Tibial artery (tissue), 4 donors: ENCODE data around the gene HGFAC.
A peak's percentile ranks its signal among the peaks of the same experiment; 100 is the strongest.

Experiments
- DNase-seq, 2 donors: peaks; one replicate each; pipeline ENCODE4 v3.0.0-alpha.2; 2019
- H3K27ac ChIP-seq, 2 donors: fragments of 200-600 bp; sonication (generic) in 1 of 2; 1 replicate in 1 of 2; 2 replicates in 1 of 2; pipeline ENCODE4 v1.5.1; 2018 to 2019; ENCODE audit warnings: mild to moderate bottlenecking in 1 of 2
- H3K27me3 ChIP-seq, 2 donors: fragments of 200-600 bp; sonication (generic) in 1 of 2; one replicate each; pipeline versions ENCODE4 v1.5.1 to v1.6.0; 2016 to 2019
- H3K36me3 ChIP-seq, 3 donors: fragments of 200-600 bp; sonication (generic) in 2 of 3; one replicate each; pipeline ENCODE4 v1.5.1; 2016 to 2019; ENCODE audit warnings: mild to moderate bottlenecking in 2 of 3
- H3K4me1 ChIP-seq, 4 donors: fragments of 200-600 bp; sonication (generic) in 2 of 4; 1 replicate in 3 of 4; 2 replicates in 1 of 4; pipeline ENCODE4 v1.5.1; 2016 to 2019
- H3K4me3 ChIP-seq, 2 donors: fragments of 200-600 bp; sonication (generic) in 1 of 2; 1 replicate in 1 of 2; 2 replicates in 1 of 2; pipeline ENCODE4 v1.5.1; 2018 to 2019; ENCODE audit warnings: mild to moderate bottlenecking in 2 of 2
- H3K9me3 ChIP-seq, 3 donors: fragments of 200-600 bp; sonication (generic) in 1 of 3; one replicate each; pipeline ENCODE4 v1.5.1; 2016 to 2019
- intact Hi-C: fragments of 100-400 bp; cut with DNase I; formaldehyde crosslinking; loops from one replicate; pipeline ENCODE4 v1.15.0; 2023; ENCODE audit warnings: low total_unique reads
- TF ChIP-seq, protein P1 (sequence below), 2 experiments: fragments of 200-600 bp in 1 of 2; fragments of 450-650 bp in 1 of 2; IDR thresholded peaks; one replicate each; pipeline ENCODE4 v1.5.1; 2017 to 2019; ENCODE audit warnings: antibody characterized with exemption in 2 of 2, mild to moderate bottlenecking in 1 of 2, moderate library complexity in 1 of 2

Gene HGFAC

DNA sequence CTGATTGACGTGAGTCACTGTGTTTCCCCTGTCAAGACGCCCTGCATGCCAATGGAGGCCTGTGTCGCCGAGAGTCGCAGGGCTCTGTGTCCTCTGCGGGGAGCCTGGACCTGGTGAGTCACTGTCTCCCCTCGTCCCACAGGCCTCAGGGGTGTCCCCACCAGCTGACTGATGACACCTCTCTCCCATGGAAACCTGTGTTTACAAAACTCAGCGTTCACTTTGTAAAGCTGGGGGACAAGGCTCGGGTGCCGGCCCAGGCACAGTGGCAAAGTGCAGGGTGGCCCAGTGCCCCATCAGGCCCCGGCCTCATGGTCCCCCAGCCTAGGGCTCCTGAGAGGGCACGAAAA is 21.2 kb upstream of the HGFAC start:
- TF ChIP-seq, protein P1, sequence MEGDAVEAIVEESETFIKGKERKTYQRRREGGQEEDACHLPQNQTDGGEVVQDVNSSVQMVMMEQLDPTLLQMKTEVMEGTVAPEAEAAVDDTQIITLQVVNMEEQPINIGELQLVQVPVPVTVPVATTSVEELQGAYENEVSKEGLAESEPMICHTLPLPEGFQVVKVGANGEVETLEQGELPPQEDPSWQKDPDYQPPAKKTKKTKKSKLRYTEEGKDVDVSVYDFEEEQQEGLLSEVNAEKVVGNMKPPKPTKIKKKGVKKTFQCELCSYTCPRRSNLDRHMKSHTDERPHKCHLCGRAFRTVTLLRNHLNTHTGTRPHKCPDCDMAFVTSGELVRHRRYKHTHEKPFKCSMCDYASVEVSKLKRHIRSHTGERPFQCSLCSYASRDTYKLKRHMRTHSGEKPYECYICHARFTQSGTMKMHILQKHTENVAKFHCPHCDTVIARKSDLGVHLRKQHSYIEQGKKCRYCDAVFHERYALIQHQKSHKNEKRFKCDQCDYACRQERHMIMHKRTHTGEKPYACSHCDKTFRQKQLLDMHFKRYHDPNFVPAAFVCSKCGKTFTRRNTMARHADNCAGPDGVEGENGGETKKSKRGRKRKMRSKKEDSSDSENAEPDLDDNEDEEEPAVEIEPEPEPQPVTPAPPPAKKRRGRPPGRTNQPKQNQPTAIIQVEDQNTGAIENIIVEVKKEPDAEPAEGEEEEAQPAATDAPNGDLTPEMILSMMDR (IDR thresholded peaks at IDR 0.05), result no peak
- Histone ChIP-seq H3K27me3 (no peaks in the 10 kb centered on the region), H3K36me3 (peaks cover 19 to 87% (median 46%) of the 10 kb centered on the region in 3 donors), H3K4me1 (no peaks in the 10 kb centered on the region), H3K4me3 (no peak overlapping the region), H3K9me3 (no peaks in the 10 kb centered on the region), H3K27ac (no peak overlapping the region)
- intact Hi-C loops, result loop anchor here (10.0 kb wide), 1 partner anchor 56 kb away; no protein-coding TSS in a partner anchor
- DNase-seq, result peak in 1 of 2 donors; percentile 48

DNA sequence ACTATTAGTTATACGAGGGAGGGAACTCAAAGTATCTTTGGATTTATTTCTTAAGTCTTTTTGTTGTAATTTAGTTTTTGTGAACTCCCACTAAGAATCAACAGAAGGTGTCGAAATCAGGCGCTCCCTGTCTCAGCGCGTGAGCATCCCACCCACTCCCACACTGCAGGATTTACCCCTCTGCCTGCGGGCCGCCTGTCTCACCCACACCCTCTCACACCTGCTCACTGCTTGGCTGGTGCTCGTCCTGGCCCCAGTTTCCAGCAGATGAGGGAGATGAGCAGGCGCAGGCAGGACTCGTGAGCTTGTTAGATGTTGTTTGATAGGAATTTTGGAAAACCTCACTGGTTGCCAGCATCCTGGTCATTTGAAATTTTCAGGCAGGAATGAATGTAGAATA is 20.8 kb upstream of the HGFAC start:
- no peak overlapping the region for H3K27ac ChIP-seq
- intact Hi-C loops, result loop anchor here (10.0 kb wide), 1 partner anchor 56 kb away; no protein-coding TSS in a partner anchor
- H3K9me3 ChIP-seq, result no peaks in the 10 kb centered on the region
- H3K36me3 ChIP-seq, result peaks cover 19 to 83% (median 46%) of the 10 kb centered on the region in 3 donors
- no peak overlapping the region for H3K4me3 ChIP-seq
- no peaks in the 10 kb centered on the region for H3K4me1 ChIP-seq
- TF ChIP-seq, protein P1 (IDR thresholded peaks at IDR 0.05), result no peak
- no peaks in the 10 kb centered on the region for H3K27me3 ChIP-seq
- no peak for DNase-seq

DNA sequence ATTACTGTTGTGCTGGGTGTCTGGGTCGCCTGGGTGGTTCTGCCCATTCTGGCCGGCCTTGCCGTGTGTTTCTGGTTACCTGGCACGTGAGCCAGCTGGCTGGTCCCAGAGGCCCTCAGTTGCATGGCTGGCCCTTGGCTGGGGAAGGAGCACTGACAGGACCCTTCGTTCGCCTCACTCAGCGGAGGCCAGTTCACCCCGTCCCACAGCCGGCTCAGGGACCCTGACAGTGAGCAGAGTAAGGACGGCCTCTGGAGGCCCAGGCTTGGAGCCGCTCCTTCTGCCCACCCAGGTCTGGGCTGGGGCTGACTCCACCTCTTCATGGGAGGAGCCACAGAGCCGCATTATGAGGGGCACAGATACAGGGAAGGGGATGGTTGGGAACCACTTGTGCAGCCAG is 20.3 kb upstream of the HGFAC start:
- DNase-seq, result no peak
- Histone ChIP-seq H3K4me3 (no peak overlapping the region), H3K27me3 (no peaks in the 10 kb centered on the region), H3K27ac (no peak overlapping the region), H3K9me3 (no peaks in the 10 kb centered on the region), H3K4me1 (no peaks in the 10 kb centered on the region), H3K36me3 (peaks cover 19 to 81% (median 49%) of the 10 kb centered on the region in 3 donors)
- TF ChIP-seq, protein P1 (IDR thresholded peaks at IDR 0.05), result no peak
- intact Hi-C loops, result loop anchor here (10.0 kb wide), 1 partner anchor 57 kb away; no protein-coding TSS in a partner anchor

DNA sequence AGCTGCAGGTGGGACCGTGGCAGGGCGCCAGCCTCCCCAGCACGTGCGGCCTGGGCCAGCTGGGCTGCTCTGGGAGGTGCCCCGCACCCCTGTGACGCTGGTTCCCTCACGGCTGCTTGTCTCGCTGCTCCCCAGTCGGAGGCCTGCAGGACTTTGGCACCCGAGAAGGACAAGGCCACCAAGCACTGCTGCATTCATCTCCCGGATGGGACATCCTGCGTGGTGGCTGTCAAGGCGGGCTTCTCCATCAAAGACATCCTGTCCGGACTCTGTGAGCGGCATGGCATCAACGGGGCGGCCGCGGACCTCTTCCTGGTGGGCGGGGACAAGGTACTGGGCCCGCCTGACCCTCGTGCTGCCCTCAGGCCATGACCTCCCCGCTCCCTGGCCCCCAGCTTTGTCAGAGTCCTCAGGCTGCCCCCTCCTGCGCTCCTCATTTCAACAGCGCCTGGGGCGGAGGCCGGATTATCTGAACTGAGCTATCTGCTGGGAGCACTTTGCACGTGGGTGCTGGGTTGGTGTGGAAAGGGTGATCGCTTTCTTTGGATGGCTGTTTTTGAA is 19.4 kb upstream of the HGFAC start:
- Histone ChIP-seq H3K27me3 (no peaks in the 10 kb centered on the region), H3K36me3 (peaks cover 13 to 81% (median 48%) of the 10 kb centered on the region in 3 donors), H3K9me3 (no peaks in the 10 kb centered on the region), H3K4me1 (no peaks in the 10 kb centered on the region), H3K4me3 (no peak overlapping the region), H3K27ac (no peak overlapping the region)
- no peak for DNase-seq
- TF ChIP-seq, protein P1 (IDR thresholded peaks at IDR 0.05), result no peak
- intact Hi-C loops, result loop anchor here (10.0 kb wide), 1 partner anchor 58 kb away; no protein-coding TSS in a partner anchor

DNA sequence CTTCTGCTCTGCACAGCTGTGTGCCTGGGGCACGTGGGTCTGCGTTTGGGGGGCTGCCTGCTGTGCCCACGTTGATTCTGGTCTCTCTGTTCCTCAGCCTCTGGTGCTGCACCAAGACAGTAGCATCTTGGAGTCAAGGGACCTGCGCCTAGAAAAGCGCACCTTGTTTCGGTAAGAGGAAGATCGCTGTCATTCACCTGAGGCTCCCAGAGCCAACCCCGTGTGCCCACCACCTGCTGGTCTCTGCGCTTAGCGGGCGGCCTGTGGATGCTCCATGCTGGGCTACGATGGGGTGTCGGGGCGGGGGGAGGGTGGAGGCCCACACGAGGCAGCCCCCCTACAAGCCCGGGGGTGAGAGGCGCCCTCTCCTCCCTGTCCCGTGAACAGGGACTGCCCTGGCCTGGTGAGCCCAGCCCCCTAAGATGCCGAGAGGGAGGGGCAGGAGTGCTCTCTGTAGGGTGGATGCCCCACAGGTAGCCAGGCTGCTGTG is 18.9 kb upstream of the HGFAC start:
- Histone ChIP-seq H3K4me3 (no peak overlapping the region), H3K9me3 (no peaks in the 10 kb centered on the region), H3K4me1 (no peaks in the 10 kb centered on the region), H3K27me3 (no peaks in the 10 kb centered on the region), H3K27ac (no peak overlapping the region), H3K36me3 (peaks cover 8 to 81% (median 43%) of the 10 kb centered on the region in 3 donors)
- intact Hi-C loops, result loop anchor here (10.0 kb wide), 1 partner anchor 58 kb away; no protein-coding TSS in a partner anchor
- no peak for DNase-seq
- TF ChIP-seq, protein P1 (IDR thresholded peaks at IDR 0.05), result no peak
